HG02571 (cell line): ENCODE measurements around the gene ATG9A.

Source experiments
- ATAC-seq: cut with Tn5 transposase; IDR thresholded peaks from one replicate; pipeline ENCODE4 v1.9.1; 2021; ENCODE audit warnings: mild to moderate bottlenecking, moderate library complexity; ENCODE audit not compliant: unreplicated experiment

Gene ATG9A

GRCh38 chr2:219252900-219253752 is 23.7 kb upstream of the ATG9A start, which contains the start of gene TUBA4B:
TSS of gene TUBA4B (plus strand) at chr2:219253243. CDS start at chr2:219253408, 165 bp downstream.
- ATAC-seq, result peak; percentile 20

GRCh38 chr2:219252570-219252899 is 23.1 kb upstream of the ATG9A start:
- no peak for ATAC-seq

DNA sequence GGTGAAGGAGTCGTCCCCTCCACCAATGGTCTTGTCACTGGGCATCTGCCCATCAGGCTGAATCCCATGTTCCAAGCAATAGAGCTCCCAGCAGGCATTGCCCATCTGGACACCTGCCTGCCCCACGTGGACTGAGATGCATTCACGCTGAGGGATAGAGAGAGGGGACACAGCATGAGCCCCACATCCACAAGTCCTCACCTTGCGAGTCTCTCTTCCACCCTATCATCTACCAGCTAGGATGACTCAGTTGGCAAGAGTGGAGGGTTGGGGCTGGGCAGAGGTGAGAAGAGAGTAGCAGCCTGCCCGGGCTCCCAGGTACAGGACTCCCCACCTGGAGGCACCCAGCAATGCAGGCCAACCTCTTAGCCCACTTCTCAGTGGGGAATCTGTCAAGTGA is 22.6 kb upstream of the ATG9A start:
- no peak for ATAC-seq

DNA sequence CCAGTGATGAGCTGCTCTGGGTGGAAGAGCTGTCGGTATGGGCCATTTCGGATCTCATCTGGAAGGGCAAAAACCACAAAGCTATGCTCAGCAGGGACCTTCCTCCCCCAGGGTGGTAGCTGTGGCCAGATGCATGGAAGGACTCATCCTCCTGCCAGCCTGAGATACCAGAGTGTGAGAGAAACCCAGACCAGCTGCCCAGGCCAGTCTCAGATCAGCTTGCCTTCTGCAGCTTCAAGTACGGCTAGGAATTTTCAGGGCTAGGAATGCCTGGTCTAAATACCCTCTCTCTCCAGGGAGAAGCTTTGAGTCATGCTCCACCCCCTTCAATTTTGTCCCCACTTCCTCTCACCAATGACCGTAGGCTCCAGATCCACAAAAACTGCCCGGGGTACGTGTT is 22.2 kb upstream of the ATG9A start:
- no peak for ATAC-seq

DNA sequence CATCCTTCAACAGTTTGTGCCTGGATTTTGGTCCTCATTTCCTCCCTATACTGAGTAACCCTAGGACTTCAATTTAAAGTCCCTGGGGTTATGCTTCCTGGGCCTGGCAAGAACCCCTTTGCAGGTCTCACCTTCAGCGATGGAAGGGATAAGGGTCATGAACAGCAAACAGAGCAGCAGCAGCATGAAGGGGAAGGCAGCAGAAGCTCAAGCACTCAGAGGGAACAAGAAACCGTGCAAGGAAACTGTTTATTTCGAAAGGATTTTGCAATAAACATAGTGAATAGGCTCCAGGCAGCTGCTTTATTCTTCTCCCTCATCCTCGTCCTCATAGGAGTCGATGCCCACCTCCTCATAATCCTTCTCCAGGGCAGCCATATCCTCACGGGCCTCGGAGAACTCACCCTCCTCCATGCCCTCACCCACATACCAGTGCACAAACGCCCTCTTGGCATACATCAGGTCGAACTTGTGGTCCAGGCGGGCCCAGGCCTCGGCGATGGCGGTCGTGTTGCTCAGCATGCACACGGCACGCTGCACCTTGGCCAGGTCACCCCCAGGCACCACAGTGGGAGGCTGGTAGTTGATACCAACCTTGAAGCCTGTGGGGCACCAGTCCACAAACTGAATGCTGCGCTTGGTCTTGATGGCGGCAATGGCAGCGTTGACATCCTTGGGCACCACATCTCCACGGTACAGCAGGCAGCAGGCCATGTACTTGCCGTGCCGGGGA is 20.8 kb upstream of the ATG9A start:
- ATAC-seq, result no peak

DNA sequence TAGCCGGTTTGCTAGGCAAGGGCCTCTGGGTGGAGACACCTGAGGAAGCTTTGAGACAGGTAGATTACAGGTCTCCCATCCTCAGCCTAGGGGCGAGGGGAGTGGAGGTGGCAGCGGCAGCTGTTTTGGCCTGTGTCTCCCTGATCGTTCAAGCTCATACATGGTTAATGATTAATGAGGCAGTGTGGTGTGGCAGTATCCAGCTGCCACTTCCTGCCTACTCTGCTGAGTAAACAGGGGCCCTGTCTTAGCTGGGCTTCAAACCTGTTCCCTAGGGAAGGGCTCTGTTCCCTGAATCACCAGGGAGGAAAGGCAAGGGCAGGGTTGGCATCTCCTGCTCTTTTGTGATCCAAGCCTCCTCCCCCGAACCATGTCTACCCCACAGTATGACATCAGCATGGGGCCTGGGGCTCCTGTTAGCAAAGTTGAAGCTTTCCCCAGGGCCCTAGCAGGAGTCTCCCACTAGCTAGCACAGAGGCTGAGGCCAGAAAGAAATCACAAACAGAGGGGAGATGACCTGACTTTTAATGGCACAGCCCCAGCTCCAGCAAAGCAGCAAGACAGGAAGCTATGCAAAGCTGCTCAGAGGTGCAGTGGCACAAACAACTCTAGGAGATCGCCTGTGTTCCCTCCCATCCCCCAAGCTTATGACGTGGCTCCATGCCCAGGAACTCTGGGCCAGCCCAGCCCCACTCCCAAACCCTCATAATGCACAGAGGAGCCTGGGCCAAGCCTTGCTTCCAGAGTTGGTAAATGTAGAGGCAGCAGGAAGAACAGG is 20.0 kb upstream of the ATG9A start:
- ATAC-seq, result no peak

DNA sequence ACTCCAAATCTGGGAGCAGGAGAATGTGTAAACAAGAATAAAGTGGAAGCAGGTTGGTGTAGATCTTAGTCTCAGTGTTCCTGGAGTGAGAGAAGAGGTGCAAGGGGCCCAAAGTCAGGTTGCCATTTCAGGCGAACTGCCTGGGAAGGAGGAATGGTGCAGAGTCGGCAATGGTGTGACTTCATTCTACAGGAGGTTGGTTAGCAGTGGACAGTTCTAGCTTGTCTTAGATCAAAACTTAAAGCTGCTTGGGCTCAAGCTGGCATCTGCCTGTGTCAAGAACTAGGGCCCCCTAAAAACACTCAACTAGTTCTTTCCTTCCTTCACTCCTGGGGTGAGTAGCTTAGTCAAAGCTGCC is 19.4 kb upstream of the ATG9A start:
- no peak for ATAC-seq

GRCh38 chr2:219247678-219248642 is 18.5 kb upstream of the ATG9A start:
- ATAC-seq, result no peak

GRCh38 chr2:219246559-219246958 is 17.1 kb upstream of the ATG9A start:
- no peak for ATAC-seq

DNA sequence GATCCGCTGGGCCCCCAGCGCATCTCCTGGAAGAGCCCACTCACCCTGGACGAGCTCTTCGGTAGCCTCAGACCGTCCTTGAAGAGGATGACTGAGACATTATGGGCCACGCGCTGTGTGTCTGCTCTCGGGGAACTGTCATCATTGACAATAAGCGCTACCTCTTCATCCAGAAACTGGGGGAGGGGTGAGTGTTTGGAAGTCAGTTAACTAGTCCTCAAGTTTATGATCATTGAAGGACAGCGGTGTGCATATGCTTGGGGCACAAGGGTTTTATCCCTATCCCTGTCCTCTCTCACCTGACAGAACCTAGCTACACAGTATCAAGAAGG is 16.4 kb upstream of the ATG9A start:
- no peak for ATAC-seq

- ATAC-seq, result peak; percentile 68
Observed at GRCh38 chr2:219245148-219245898, 15.9 kb upstream of the ATG9A start, which contains the start of the genes GLB1L and STK16. TSS of gene GLB1L (minus strand) at chr2:219245444. CDS start at chr2:219243573, 1,871 bp downstream. TSS of gene STK16 (plus strand) at chr2:219245479. CDS start at chr2:219246000, 521 bp downstream.

GRCh38 chr2:219244789-219245147 is 15.3 kb upstream of the ATG9A start:
- no peak for ATAC-seq

- ATAC-seq, result no peak
Observed at GRCh38 chr2:219243291-219243761, 13.9 kb upstream of the ATG9A start.

DNA sequence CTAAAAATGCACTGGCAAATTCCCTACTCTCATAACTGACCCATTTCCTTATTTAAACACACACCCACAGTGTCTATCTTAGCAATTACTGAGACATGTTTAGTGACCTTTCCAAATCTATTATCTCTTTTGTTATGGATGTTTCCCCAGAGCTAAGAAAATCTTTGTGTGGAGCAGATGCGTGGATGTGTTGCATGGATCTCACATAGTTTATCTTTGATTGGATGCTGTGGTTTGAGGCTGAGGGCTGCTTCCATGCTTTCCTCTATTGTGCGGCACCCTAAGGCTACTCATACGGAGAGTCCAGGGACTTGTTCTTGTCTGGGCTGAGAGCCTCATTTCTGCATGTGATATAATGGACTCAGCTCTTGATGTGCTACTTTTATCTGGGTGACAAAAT is 4.9 kb upstream of the ATG9A start:
- ATAC-seq, result no peak

DNA sequence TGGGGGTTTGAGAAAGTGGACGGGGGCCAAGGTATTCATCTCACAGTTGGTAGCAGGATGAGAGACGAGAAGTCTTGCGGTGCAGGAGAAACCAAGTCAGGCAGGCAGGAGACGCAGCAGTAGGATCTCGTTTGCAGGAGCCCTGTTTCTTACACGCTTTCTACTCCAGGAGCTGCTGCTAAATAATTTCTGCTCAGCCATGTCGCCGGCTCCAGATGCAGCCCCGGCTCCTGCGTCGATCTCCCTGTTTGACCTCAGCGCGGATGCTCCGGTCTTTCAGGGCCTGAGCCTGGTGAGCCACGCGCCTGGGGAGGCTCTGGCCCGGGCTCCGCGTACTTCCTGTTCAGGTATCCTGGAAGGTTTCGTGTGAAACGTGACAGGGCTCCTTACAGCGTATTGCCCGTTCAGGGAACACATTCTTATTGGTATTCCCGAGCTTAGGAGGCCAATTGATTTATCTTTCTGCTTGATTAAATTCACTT is 664 bp upstream of the ATG9A start:
- no peak for ATAC-seq

GRCh38 chr2:219228911-219229304 is 528 bp downstream of the ATG9A start:
- ATAC-seq, result no peak

GRCh38 chr2:219228041-219228910 is 1.2 kb downstream of the ATG9A start:
- no peak for ATAC-seq

DNA sequence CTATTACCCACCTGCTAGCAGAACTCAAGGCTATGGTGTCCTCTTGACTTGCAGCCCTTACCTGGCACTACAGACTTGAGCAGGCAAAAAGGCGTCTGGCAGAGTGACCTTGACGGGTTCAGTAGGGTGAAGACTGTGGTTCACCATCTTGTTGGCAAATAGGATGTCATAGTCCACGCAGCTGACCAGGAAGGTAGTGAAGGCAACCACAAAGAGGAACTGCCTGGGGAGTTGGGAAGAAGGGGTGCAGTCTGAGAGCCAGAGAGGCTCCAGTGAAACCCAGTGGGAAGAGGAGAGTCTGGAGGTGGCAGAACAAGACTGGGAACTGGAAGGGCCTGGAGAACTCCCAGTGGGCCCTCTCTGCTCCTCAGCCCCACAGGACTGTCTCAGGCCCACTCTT is 4.1 kb downstream of the ATG9A start:
- no peak for ATAC-seq
